ENCODE data around the gene BCO2.

Gene BCO2

DNA sequence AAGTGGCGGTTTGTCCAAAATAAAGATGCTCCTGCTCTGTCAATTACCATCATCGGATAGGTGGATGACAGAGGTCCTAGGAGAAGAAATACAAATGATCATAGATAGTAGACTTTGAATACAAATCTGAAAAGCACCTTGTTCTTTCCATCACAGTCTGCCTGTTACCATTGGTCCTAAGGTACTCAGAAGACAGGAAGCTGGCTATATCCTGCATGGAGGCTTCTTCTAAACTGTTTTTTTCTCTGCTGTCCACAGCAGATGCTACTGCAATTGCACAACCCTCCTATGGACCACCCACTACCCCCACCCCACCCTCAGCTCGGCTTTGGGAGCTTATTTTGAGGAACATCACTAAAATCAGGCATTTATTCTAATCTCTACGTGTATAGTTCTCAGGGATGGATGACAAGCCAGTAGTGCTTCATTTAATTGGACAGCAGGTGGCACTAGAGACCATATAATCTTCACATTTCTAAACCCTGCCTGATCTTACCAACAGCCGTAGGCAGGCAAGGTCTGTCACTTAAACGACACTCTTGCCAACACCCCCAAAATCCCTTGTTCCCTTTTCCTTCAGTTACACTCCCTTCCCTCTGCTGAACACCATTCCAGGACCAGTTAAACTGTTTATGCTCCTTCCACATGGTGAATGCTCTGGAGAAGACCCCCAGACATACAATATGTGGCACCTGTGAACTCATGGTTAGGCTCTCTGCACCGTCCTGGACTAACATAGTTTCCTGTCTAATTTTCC, 44.3 kb downstream of the BCO2 start:
- peak; percentile 22 for DNase-seq

DNA sequence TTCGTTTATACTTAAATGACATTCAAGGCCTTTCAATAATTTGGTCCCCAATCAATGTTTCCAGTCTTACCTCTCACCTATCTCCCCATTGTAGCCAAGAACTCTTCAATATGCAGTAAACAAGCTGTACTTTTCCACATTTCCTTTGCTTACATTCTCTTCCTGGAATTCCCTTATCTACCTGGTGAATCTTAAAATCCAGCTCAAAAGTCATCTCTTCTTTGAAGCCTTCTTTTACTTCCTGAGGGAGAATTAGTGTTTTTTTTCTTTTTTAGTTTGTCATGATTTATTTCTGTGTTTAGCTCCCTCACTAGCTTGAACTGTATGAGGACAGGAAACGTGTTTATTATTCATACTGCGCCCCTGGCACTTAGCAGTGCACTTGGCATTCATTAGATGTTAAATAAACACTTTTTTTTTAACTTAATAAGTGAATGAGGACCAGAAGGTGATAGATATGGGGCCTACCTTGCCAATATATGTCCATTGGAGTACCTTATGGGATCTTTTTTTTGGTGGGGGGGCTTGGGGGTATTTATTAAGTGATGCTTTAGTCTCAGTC, 46.0 kb downstream of the BCO2 start:
- DNase-seq = no peak

DNA sequence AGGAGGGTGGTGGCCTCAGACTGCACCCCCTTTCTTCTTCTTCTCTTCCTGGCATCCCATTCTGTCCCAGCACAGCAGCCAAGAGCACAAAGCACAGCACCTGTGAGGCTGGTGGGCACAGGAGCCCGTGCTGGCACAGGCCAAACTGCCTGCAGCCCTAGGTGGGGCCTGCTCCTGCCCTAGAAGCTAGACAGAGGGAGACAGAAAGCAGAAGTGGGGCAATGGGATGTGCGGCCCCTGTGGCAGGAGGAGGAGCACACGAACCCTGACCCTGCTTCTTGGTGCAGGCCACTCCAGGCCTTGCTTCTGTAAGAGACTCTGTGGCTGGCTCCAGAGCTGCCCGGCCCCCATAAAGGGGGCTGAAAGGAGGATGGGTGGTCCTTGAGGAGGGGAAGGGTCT, 47.0 kb downstream of the BCO2 start:
- DNase-seq = no peak

DNA sequence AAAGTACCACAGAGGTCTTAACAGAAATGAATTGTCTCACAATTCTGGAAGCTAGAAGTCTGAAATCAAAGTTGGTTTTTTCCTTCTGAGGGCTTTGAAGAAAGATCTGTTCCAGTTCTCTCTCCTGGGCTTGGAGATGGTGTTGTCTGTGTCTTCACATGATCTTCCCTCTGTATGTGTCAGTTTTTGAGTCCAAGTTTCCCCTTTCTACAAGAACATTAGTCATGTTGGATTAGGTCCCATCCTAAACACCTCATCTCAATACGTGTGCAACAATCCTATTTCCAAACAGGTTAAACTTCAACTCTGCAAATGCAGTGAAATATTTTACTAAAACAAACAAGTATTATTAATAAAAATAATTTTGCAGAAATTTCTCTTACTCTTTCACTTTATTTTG, 47.8 kb downstream of the BCO2 start:
- no peak for DNase-seq

DNA sequence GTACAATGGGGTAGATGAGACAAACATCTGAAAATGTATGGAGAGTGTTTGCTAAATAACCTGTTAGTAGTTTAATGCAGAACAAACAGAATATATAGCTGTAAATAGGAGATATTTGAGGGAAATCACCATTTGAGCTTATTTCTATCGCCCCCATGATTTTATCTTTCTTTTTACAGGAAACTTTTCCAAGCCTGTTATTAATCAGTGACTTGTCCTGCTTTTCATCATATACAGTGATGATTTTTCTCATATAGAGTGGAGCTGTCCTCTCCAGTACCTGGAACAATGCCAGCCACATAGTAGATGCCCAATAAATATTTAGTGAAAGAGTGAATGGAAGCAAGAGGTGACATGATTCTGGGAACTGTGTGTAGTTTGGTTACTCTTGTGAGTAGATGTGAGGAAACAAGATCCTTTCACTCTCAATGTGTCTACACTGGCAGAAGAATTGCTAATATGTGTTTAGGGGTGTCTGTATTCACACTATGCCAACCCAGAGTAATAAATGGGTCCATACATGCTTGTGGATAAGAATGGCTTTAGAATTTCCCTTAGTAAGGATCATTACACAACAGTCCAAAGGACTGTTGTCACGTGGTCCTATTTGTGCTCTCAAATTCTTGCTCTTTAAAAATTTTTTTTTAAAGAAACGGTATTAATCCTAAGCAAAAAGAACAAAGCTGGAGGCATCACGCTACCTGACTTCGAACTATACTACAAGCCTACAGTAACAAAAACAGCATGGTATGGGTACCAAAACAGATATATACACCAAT, 48.6 kb downstream of the BCO2 start:
- DNase-seq = no peak

DNA sequence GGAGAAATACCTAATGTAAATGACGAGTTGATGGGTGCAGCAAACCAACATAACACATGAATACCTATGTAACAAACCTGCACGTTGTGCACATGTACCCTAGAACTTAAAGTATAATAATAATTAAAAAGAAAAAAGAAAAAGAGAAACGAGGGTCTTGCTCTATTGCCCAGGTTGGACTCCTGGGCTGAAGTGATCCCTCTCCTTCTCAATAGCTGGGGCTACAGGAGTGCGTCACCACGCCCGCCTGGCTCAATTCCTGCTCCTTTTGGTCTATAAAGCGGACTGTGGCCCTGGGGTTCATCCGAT, 50.4 kb downstream of the BCO2 start:
- no peak for DNase-seq

DNA sequence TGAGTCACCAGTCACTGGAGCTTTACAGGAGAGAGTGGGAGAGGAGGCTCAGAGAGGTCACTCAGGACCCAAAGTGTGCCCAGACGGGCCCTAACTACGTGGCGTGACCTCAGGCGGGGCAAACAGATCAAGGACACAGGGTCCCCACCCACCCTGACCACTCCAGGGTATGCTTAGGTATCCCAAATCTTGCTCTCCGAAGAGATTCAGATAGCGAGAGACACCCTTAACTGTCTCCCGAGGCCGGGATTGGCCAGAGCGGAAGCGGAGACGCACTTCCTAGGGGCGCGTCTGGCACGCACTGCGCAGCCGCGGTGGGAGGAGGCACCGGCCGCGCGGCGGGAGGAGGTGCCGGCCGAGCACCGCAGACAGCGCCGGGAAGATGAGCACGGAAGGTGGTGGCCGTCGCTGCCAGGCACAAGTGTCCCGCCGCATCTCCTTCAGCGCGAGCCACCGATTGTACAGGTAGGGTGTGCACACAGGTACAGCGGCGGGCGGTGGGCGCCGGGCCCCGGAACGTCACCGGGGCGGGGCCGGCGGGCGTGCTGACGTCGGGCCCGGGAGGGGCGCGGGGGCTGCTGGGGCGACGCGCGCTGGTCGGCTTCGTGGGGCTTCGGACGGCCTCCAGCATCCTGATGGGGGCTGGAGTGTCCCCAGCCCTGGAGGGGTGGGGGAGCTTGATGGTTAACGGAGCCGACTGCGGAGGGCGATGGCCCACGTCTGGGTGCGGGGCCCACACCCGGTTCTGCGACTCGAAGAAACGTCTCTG, 50.9 kb downstream of the BCO2 start, which contains the start of gene PTS:
TSS of gene PTS (plus strand) at position 367 of the 769 bp plus-strand sequence. CDS start at position 383, 16 bp downstream.
- peak; percentile 76 for DNase-seq

DNA sequence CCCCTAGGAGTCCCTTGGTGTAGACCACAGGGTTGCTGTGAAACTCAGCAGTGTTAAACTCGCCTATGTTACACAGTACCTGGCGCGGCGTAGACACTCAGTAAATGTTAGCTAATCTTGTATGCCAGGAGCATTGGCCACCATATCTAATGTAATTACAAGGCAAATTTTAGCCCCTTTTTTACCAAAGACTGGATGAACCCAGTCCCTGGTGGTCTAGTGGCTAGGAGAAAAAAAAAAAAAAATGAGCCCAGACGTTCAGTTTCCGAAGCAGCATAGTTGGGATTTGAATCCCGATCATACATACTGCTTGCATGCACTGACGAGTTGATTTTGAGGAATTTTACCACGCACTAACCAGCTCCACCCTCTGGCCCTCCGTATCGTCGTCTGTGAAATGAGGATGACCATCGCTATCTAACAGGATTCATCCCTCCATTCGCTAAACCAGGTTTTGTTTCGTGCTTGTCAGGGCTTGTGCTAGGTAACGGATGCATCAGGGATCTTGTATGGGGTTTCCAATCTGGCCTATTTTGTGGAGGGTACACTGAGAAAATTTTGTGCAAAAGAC, 51.6 kb downstream of the BCO2 start:
- DNase-seq = no peak

DNA sequence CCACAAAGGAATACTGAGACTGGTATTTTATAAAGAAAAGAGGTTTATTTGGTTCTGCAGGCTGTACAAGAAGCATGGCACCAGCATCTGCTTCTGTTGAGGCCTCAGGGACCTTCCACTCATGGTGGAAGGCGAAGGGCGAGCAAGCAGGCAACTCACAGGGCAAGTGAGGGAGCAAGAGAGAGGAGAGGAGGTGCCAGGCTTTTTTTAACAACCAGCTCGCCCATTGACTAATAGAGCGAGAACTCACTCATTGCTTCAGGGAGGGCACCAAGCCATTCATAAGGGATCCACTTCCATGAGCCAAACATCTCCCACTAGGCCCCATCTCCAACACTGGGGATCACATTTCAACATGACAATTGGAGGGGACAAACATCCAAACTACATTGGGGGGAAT, 52.2 kb downstream of the BCO2 start:
- DNase-seq = no peak

DNA sequence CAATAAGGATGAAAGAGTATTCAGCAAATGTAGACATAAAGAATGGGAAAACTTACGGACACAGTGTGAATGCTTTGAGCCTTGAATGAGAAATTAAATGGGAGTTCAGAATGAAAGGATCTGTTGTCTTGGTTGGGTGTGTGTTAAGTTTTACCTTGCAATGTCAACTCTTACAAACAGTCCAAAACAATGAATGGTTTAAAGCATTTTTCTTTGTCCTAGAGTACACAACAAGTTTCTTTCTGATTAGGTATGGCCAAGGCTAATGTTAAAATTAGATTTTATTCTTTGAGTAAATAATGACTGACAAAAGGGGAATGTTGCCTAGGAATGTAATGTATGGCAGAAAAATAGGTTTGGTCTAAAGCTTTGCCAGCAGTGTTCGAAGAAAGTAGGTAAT, 53.4 kb downstream of the BCO2 start:
- no peak for DNase-seq

DNA sequence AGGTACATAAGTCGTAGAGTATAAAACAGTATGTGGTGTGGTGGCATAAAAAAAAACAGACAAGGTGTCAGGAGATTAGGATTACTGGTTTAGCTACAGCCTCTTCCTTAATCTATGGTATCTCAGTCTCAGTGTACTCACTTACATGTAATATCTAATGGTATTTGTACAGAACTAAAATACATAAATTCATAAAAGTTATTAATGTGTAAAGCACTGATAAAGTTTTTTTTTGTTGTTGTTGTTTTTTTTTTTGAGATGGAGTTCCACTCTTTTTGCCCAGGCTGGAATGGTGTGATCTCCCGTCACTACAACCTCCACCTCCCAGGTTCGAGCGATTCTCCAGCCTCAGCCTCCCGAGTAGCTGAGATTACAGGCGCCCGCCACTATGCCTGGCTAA, 53.8 kb downstream of the BCO2 start:
- DNase-seq = no peak

DNA sequence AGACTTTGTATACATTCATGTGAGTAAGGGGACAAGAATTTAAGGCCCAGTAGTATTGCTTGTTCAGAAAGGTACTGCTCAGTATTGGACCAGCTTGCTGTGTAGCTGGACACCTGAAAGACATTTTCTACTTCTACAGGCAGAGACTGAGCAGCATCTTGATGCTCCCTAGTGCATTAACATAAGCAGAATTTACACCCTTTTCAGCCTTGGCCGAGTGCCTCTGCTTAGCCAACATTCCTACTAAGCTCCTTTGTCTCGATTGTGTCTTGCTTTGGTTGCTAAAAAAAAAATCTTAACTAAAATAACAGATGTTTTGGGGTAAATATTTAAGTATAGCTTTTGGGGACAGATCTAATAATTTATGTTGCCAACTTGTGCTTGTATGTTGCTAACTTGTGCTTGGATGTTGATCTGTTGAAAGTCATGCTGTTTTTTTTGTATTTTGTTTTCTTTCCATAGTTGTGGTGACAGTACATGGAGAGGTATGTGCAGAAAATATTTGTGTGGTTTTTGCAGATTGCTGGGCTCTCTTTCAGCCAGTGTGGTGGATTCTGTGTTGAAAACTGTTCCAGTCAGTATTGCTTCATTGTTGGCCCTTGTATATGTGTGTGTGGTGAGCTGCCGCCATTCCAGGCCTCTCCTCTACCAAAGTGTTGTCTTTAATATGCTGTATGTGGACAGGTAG, 54.6 kb downstream of the BCO2 start:
- no peak for DNase-seq

DNA sequence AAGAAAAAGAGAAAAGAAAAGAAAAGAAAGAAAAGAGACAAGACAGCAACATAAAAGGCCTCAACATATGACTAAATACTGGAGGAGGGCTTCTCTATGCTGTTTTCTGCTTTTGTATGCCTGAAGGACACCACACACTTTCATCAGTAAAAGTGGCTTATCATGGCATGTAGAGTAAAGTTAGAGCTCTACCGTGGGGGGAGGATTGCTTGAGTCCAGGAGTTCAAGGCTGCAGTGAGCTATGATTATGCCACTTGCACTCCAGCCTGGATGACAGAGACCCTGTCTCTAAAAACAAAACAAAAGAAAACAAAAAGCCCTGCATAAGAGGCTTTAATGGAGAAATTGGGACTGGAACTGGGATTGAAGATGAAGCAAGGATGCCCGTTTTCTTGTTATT, 56.6 kb downstream of the BCO2 start:
- no peak for DNase-seq

DNA sequence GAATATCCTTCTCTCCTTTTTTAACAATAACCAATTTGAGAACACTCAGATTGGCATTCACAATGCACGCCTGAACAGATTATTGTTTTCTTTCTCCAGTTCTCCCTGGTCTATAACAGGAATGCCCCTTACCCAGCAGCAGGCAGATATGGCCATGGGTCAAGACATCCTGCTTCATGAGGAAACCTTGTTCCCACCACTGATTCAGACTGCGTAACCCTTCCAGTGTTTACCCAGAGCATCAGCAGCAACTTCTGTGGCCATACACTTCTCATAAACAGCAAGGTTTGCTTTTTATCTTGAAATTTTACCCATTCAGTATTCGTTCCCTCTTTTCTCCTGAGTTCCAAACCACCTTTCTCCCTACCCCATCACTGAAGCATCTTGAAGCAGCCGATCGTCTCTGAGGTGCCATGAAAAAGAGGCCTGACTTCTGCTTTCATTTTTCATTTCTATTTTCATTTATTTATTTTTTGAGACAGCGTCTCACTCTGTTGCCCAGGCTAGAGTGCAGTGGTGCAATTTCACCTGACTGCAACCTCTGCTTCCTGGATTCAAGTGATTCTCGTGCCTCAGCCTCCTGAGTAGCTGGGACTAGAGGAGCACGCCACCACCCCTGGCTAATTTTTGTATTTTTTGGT, 60.6 kb downstream of the BCO2 start:
- DNase-seq = no peak

DNA sequence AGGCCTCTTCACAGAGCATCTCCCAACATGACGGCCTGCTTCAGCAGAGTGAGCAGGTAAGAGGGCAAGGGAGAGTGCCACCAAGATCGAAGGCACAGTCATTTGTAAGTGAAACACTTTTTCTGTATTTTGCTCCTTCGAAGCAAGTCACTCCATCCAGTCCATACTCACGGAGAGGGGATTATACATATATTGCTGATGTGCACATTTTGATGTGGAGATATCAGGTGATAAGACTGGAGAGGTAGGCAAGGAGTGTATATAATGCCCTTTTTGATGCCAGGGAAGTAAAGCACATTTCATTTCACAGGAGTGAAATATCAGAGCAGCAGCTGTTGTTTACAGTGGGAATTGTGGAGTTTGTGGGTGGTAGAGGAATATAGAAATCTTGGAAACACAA, 62.1 kb downstream of the BCO2 start:
- DNase-seq = no peak

DNA sequence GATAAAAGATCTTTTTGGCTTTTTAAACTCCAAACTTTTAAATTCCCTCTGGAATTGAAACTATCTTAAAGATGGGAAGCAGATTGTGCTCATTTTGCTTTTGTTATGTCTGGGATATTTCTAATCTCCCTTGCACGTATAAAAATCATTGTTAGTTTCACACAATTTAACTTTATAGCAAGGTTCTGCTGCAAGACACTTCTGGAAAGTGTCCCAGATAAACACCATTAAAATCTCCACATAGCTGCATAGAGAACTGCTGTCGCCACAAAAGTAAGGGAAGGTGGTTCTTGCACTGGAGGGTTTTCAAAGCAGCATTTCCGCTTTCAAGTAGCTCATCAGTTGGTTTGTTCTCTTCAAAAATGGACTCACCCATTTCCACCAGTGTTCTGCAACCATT, 62.7 kb downstream of the BCO2 start:
- DNase-seq = no peak

DNA sequence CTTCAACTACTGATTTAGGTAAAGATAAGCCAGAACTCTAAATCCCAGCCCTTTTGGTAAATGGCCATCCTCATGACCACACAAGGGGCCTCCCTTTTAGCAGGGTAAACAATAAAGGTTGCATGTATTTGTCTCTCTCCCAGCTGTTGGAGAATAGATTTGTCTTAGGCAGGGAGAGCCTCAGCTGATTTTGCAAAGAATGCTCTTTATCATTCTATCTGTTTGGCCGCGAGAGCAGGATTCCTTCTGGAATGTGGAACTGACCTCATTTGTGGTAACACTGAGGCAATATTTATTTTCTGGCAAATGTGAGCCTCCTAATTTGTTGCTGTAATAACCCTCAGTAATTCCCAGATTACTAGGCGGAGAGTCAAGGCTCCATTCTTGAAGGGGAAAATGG, 66.2 kb downstream of the BCO2 start:
- DNase-seq = no peak

DNA sequence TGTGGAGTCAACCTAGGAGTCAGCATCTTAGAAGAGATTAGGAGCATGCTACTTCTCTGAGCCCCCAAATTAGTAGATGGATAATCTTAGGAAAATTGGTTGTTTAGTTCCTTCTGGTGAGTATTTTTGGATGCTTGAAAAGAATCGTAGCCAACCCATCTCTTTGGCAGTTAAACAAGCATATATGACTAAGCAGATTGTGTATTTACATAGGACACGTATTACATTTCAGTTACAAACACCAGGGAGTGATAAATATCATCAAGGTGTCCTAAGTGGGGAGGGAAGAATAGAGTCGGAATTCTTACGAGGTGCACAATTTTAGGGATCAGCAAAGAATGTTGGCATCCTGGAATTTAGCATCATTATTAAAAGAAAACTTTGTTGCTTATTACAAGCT, 71.9 kb downstream of the BCO2 start:
- DNase-seq = no peak

DNA sequence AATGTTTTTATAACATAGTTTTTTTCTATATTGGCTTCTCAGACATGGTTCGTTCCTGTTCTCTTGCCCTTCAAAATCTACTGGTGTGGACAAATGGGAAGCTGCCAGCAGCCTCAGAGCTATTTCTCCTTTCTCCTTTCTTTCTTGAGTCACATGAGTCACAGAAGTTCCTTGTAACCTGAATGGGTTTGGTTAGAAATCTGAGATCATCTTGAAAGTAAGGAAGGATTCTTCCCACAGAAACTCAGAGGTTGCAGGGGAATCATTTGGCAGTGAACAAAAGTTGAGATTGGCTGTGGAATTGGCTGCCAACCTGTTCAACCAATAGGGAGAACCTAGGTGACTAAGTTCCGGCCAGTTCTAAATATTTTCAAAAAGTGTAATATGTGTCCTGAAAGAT, 72.9 kb downstream of the BCO2 start:
- DNase-seq = no peak

DNA sequence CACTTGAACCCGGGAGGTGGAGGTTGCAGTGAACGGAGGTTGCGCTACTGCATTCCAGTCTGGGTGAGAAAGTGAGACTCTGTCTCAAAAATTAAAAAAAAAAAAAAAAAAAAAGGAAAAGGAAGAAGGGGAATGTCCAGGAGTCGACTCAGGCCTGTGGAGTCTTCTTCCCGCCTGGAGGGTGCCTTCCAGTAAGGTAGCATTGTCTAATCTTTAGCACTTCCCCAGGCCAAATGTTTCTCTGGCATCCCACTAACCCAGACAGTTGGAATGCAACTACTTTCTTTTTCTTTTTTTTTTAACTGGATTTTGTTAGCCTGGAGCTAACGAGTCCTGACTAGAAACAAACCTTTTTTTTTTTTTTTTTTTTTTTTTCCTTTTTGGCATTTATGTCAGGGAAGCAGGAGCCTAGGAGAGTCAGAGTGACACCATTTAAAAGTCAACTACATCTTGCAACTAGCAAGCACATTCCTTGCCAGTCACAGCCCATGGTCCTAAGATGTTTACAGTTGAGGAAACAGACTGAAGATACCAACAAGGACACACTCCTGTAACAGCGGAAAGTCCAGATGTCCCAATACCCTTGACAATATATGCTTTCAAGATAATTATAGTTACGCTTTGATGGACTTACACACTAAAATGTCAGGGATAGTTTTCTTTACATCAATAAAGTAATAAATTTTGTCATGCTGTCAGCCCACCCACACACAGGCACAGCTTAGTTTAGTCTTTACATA, 74.7 kb downstream of the BCO2 start:
- no peak for DNase-seq

DNA sequence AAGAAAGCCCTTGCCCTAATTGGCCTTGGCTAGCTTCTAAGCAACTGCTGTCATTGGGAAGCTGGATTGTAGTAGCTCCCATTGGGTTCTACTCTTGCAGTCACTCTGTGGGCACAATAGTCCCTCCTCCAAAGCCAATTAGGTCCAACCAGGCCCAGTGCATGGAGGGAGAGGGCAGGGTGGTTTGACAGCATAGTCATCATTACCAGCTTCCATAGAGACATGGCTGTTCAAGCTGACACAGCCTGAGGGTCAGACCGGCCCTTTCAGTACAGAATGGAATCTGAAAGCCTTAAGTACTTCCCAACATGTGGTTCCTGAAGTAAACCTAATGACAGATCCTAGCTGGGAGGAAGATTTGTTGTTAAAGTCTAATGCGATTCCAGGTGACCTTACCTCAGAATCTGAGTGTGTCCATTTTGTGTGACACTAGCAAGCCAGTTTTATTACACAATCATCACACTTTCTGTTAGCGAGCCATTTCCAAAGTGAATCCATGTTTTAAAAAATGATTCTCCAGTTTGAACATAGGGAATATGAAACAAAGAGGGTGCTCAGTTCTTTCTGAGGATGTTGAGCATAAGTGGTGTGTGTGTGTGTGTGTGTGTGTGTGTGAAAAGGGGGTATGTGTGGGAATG, 78.4 kb downstream of the BCO2 start:
- DNase-seq = no peak
